ENCODE results near the gene TP53BP1. TPM values are rescaled to one million over a fixed set of nuclear protein-coding genes. Genes with fewer than 3 reads are reported as not detected.

TP53BP1 gene
- polyA plus RNA-seq, 1 donor from 2014 or later = 10.7 TPM

GRCh38 chr15:43511012-43511885 is 18.3 kb upstream of the TP53BP1 start:
- Mint-ChIP-seq H3K4me3 (peak overlapping the region; percentile 88 to 99 (median 96)), H3K36me3 (peaks cover 1% of the 10 kb centered on the region), H3K4me1 (peaks cover 12 to 16% (median 13%) of the 10 kb centered on the region in 3 donors), H3K27ac (peak overlapping the region; percentile 94 to 97 (median 94)), H3K9me3 (no peaks in the 10 kb centered on the region), H3K27me3 (peaks cover 13% of the 10 kb centered on the region)

GRCh38 chr15:43510200-43511011 is 17.4 kb upstream of the TP53BP1 start:
- peaks cover 1% of the 10 kb centered on the region for H3K36me3 Mint-ChIP-seq
- H3K27me3 Mint-ChIP-seq = peaks cover 7% of the 10 kb centered on the region
- H3K4me3 Mint-ChIP-seq = peak overlapping the region; percentile 88 to 99 (median 96)
- peaks cover 12 to 16% (median 13%) of the 10 kb centered on the region in 3 donors for H3K4me1 Mint-ChIP-seq
- no peaks in the 10 kb centered on the region for H3K9me3 Mint-ChIP-seq
- H3K27ac Mint-ChIP-seq = peak overlapping the region; percentile 94 to 97 (median 94)

DNA sequence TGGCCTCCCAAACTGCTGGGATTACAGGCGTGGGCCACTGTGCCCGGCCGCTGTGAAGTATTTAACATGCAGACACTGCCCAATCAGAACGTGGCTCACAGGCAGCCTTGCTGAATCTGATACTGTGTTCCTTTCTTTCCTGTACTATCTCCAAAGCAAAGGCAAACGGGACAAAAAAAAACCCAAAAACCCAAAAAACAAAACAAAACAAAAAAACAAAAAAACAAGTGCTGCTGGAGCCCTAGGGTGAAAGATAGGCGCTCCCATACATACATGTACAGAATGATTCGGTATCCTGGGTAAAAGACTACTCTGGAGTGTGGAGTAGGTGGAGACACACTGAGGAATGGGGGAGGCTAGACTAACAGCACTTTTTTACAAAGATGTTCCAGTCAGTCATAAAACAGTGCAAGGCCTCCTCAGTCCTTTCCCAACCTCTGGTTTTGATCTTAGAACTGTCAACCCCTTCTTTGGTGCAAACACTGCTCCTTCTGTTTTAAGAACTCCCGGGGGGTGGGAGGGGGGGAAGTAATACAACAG is 16.8 kb upstream of the TP53BP1 start:
- H3K9me3 Mint-ChIP-seq = no peaks in the 10 kb centered on the region
- H3K4me1 Mint-ChIP-seq = peaks cover 12 to 16% (median 13%) of the 10 kb centered on the region in 3 donors
- H3K27ac Mint-ChIP-seq = peak overlapping the region in 2 of 3 donors; percentile 94
- H3K4me3 Mint-ChIP-seq = peak overlapping the region; percentile 88 to 99 (median 96)
- peaks cover 1% of the 10 kb centered on the region for H3K36me3 Mint-ChIP-seq
- H3K27me3 Mint-ChIP-seq = peaks cover 7% of the 10 kb centered on the region

DNA sequence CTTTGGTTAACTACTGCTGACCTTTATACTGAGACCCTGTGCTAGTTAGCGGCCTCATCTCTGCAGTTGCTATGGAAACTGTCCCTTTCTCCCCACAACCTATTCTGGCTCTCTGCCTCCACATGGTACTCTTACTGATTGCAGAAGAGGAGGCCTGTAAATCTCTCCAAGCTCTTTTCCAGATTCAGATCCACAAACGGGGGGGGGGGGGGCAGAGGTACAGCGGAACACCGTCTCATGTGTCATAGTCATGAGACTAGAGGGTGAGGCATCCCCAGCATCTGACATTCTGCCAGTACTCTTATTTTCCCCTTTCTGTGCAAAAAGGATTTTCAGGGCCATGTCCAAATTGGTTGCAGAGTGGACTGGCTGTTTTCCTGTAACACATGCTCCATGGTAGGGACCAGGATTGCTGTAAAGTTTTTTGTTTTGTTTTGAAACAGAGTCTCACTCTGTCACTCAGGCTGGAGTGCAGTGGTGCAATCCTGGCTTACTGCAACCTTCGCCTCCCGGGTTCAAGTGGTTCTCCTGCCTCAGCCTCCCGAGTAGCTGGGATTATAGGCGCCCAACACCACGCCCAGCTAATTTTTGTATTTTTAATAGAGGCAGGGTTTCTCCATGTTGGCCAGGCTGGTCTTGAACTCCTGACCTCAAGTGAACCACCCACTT is 16.2 kb upstream of the TP53BP1 start:
- H3K4me1 Mint-ChIP-seq = peaks cover 12 to 16% (median 13%) of the 10 kb centered on the region in 3 donors
- peak overlapping the region in 1 of 3 donors; percentile 33 for H3K27ac Mint-ChIP-seq
- peak overlapping the region; percentile 17 to 99 (median 92) for H3K4me3 Mint-ChIP-seq
- H3K9me3 Mint-ChIP-seq = no peaks in the 10 kb centered on the region
- peaks cover 7% of the 10 kb centered on the region for H3K27me3 Mint-ChIP-seq
- H3K36me3 Mint-ChIP-seq = peaks cover 1% of the 10 kb centered on the region

DNA sequence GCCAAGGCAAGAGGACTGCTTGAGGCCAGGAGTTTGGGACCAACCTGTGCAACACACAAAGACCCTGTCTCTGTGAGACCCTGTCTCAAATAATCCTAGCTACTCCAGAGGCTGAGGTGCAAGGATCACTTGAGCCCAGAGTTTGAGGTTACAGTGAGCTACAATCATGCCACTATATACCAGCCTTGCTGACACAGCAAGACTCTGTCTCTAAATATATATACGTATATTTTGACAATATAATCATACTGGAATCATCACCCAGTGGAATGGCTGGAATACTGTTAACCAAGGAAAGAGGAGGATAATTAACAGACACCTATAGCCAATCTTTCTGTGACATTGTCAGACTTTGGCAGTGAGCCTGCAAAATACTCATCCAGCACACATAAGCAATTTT is 15.5 kb upstream of the TP53BP1 start:
- H3K27ac Mint-ChIP-seq = peak overlapping the region in 1 of 3 donors; percentile 33
- no peaks in the 10 kb centered on the region for H3K9me3 Mint-ChIP-seq
- H3K4me3 Mint-ChIP-seq = peak overlapping the region in 1 of 4 donors; percentile 39
- peaks cover 1% of the 10 kb centered on the region for H3K36me3 Mint-ChIP-seq
- H3K4me1 Mint-ChIP-seq = peaks cover 12 to 16% (median 13%) of the 10 kb centered on the region in 3 donors
- H3K27me3 Mint-ChIP-seq = peaks cover 7% of the 10 kb centered on the region

DNA sequence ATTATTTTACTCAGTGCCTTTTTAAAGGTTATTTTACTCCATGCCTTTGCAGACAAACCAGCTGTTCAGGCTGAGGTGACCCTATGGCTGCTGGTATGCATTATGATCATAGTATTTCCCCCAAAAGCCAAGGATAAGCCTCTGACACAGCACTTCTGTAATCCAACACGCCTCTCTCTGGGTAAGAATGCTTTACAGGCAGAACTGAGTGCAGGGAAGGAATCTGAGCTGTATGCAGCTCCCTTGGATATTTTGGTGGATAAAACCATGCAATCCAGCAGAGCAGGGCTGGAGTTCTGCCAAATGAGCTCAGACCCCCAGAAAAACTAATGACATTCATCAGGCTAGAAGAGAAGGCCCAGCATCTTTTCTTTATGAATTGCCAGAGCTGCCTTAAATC is 12.8 kb upstream of the TP53BP1 start:
- Mint-ChIP-seq H3K27ac (no peak overlapping the region), H3K36me3 (peaks cover 1% of the 10 kb centered on the region), H3K4me3 (peak overlapping the region in 1 of 4 donors; percentile 41), H3K4me1 (peaks cover 5 to 9% (median 6%) of the 10 kb centered on the region in 3 donors), H3K27me3 (no peaks in the 10 kb centered on the region), H3K9me3 (no peaks in the 10 kb centered on the region)

- no peak overlapping the region for H3K27ac Mint-ChIP-seq
- no peaks in the 10 kb centered on the region for H3K27me3 Mint-ChIP-seq
- H3K36me3 Mint-ChIP-seq = no peaks in the 10 kb centered on the region
- H3K4me3 Mint-ChIP-seq = no peak overlapping the region
- H3K4me1 Mint-ChIP-seq = no peaks in the 10 kb centered on the region
- no peaks in the 10 kb centered on the region for H3K9me3 Mint-ChIP-seq
These were observed 6.7 kb upstream of the TP53BP1 start for GRCh38 chr15:43499635-43500034.

DNA sequence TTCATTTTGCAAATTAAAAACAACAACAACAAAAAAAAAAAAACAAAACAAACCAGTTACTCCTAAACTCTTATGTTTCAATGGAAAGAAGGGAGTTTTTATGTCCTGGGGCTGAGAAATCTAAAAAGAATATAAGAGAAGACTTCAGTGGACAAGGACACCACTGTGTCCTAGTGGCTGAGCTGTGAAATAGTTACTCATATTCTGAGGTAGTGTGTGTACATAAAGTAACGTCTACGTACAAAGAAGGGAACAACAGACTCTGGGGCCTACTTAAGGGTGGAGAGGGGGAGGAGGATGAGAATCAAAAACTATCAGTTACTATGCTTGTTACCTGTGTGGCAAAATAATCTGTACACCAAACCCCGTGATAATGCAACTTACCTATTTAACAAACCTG is 6.0 kb upstream of the TP53BP1 start:
- no peak overlapping the region for H3K27ac Mint-ChIP-seq
- no peaks in the 10 kb centered on the region for H3K9me3 Mint-ChIP-seq
- H3K4me1 Mint-ChIP-seq = no peaks in the 10 kb centered on the region
- H3K4me3 Mint-ChIP-seq = no peak overlapping the region
- no peaks in the 10 kb centered on the region for H3K36me3 Mint-ChIP-seq
- H3K27me3 Mint-ChIP-seq = no peaks in the 10 kb centered on the region

GRCh38 chr15:43493703-43494472 is 932 bp upstream of the TP53BP1 start:
- Mint-ChIP-seq H3K9me3 (no peaks in the 10 kb centered on the region), H3K4me3 (peak overlapping the region; percentile 80 to 97 (median 89)), H3K27me3 (no peaks in the 10 kb centered on the region), H3K4me1 (peaks cover 13 to 25% (median 15%) of the 10 kb centered on the region in 3 donors), H3K36me3 (no peaks in the 10 kb centered on the region), H3K27ac (peak overlapping the region; percentile 70 to 99 (median 96))

GRCh38 chr15:43492266-43492665 is 690 bp downstream of the TP53BP1 start:
- Mint-ChIP-seq H3K27ac (peak overlapping the region; percentile 36 to 96 (median 54)), H3K4me3 (peak overlapping the region; percentile 81 to 99 (median 97)), H3K4me1 (peaks cover 13 to 26% (median 15%) of the 10 kb centered on the region in 3 donors), H3K9me3 (no peaks in the 10 kb centered on the region), H3K36me3 (peaks cover 1% of the 10 kb centered on the region), H3K27me3 (no peaks in the 10 kb centered on the region)

DNA sequence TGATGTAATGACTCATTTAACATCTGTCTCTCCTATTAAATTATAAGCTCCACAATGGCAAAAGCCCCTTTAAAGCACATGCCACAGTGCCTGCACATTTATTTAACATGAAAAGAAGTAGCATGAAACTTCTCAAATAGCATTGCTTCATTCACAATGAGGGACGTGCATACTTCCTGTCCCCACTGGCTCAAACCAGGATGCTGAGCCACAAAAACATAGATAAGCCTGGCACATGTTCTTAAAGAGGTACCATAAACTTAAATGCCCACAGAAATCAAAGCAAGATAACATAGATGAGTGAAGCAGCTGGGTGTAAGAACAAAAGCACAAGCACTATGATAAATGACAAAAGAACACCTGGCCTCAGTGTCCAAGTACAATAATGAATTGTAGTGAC is 3.8 kb downstream of the TP53BP1 start:
- no peaks in the 10 kb centered on the region for H3K9me3 Mint-ChIP-seq
- H3K27me3 Mint-ChIP-seq = no peaks in the 10 kb centered on the region
- peaks cover 13 to 29% (median 17%) of the 10 kb centered on the region in 3 donors for H3K4me1 Mint-ChIP-seq
- no peak overlapping the region for H3K27ac Mint-ChIP-seq
- peak overlapping the region in 1 of 4 donors; percentile 52 for H3K4me3 Mint-ChIP-seq
- peaks cover 1% of the 10 kb centered on the region for H3K36me3 Mint-ChIP-seq

DNA sequence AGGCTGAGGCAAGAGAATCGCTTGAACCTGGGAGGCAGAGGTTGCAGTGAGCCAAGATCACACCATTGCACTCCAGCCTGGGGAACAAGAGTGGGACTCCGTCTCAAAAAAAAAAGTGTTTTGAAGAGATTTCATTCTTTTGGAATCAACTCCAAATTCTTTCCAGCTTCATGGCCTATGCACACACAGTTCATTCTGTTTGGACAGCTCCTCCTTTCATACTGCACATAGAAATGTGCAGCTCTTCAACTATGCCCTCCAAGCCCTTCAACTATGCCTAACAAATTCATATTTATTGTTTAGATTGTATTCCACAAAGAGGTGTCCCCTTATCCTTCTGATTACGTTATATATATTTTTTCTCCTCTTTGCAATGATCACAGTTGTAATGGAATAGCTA is 4.2 kb downstream of the TP53BP1 start:
- no peaks in the 10 kb centered on the region for H3K27me3 Mint-ChIP-seq

DNA sequence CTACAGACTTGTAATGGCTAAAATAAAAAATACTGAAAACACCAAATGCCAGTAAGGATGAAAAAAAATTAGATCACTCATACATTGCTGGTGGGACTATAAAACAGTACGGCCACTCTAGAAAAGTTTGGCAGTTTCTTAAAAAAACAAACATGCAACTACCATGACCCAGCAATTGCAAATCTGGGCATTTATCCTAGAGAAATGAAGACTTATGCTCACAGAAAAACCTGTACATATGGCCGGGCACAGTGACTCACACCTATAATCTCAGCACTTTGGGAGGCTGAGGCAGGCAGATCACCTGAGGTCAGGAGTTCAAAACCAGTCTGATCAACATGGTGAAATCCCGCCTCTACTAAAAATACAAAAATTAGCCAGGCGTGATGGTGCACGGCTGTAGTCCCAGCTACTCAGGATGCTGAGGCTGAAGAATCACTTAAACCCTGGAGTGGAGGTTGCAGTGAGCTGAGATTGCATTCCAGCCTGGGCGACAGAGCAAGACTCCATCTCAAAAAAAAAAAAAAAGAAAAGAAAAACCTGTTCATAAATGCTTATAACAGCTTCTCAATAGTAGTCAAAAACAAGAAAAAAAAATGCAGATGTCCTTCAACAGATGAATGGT is 5.6 kb downstream of the TP53BP1 start:
- Mint-ChIP-seq H3K9me3 (no peaks in the 10 kb centered on the region), H3K27ac (no peak overlapping the region), H3K4me3 (peak overlapping the region in 1 of 4 donors; percentile 19), H3K27me3 (no peaks in the 10 kb centered on the region), H3K36me3 (peaks cover 1% of the 10 kb centered on the region), H3K4me1 (peaks cover 12 to 25% (median 18%) of the 10 kb centered on the region in 3 donors)

More for the DNA sequence above, 4.2 kb downstream of the TP53BP1 start:
- Mint-ChIP-seq H3K27ac (no peak overlapping the region), H3K9me3 (no peaks in the 10 kb centered on the region), H3K36me3 (peaks cover 1% of the 10 kb centered on the region), H3K4me3 (peak overlapping the region in 1 of 4 donors; percentile 52), H3K4me1 (peaks cover 13 to 33% (median 18%) of the 10 kb centered on the region in 3 donors)

Data from IgD-negative memory B cell (primary cell).